IMR-90 (cell line): ENCODE measurements around the gene LDLRAD3. TPM values are rescaled to one million over a fixed set of nuclear protein-coding genes. Genes with fewer than 3 reads are reported as not detected.

ENCODE experiments used
- ATAC-seq: fragments of 200-7000 bp; cut with Tn5 transposase; 2 replicates; pipeline ENCODE4 v1.9.1; 2020; ENCODE audit warnings: low read depth, mild to moderate bottlenecking, moderate library complexity
- BruUV-seq: library from RNA; stranded (reverse); fragments of 400-500 nt; replicated peaks from 2 replicates; lab custom pipeline; 2021; lab: Mats Ljungman, UMichigan
- CTCF ChIA-PET: fragments of 300-600 bp; formaldehyde crosslinking; extraction: SDS; loops from one replicate; lab custom pipeline; 2021; ENCODE audit warnings: antibody characterized with exemption; lab: Yijun Ruan, JAX
- POLR2A ChIA-PET: fragments of 300-600 bp; sonication (Branson Sonifier 250); formaldehyde crosslinking; loops from one replicate; lab custom pipeline; 2022; ENCODE audit warnings: antibody characterized with exemption; ENCODE audit not compliant: unreplicated experiment; lab: Charles Lee
- DNase-seq: peaks from one replicate; pipeline ENCODE4 v3.0.0; 2013
- H2AFZ ChIP-seq: replicated peaks from 2 replicates; pipeline ENCODE3; 2013; ENCODE audit warnings: low read length, mild to moderate bottlenecking; ENCODE audit not compliant: poor library complexity
- H2AK5ac ChIP-seq: 2 replicates; pipeline ENCODE4 v1.6.1; 2013; ENCODE audit warnings: low read depth, low read length, inconsistent platforms
- H2AK9ac ChIP-seq: replicated peaks from 2 replicates; pipeline ENCODE3; 2013; ENCODE audit warnings: mild to moderate bottlenecking, low read depth, low read length, moderate library complexity; ENCODE audit not compliant: poor library complexity
- H2BK120ac ChIP-seq: 2 replicates; pipeline ENCODE4 v1.6.1; 2013; ENCODE audit warnings: low read depth, low read length, inconsistent platforms
- H2BK15ac ChIP-seq: 3 replicates; pipeline ENCODE4 v1.6.1; 2013; ENCODE audit warnings: low read depth, low read length, inconsistent platforms
- H2BK20ac ChIP-seq: 2 replicates; pipeline ENCODE4 v1.6.1; 2013; ENCODE audit warnings: low read depth, mild to moderate bottlenecking, inconsistent platforms, low read length, moderate library complexity
- H2BK5ac ChIP-seq: 2 replicates; pipeline ENCODE4 v1.6.1; 2013; ENCODE audit warnings: mild to moderate bottlenecking, low read depth, low read length, inconsistent platforms; ENCODE audit not compliant: poor library complexity, severe bottlenecking
- H3K14ac ChIP-seq: replicated peaks from 2 replicates; pipeline ENCODE4 v1.6.1; 2013; ENCODE audit warnings: low read depth, low read length, inconsistent platforms
- H3K18ac ChIP-seq: 2 replicates; pipeline ENCODE4 v1.6.1; 2013; ENCODE audit warnings: low read depth, low read length, control low read depth
- H3K23ac ChIP-seq: 2 replicates; pipeline ENCODE4 v1.6.1; 2013; ENCODE audit warnings: low read depth, low read length, inconsistent platforms
- H3K27ac ChIP-seq: 2 replicates; pipeline ENCODE4 v1.5.1; 2013; ENCODE audit warnings: mild to moderate bottlenecking, control low read depth, low read length; ENCODE audit not compliant: insufficient read depth
- H3K27me3 ChIP-seq: 2 replicates; pipeline ENCODE4 v1.6.1; 2013; ENCODE audit warnings: low read length; ENCODE audit not compliant: control insufficient read depth, insufficient read depth
- H3K36me3 ChIP-seq: 2 replicates; pipeline ENCODE4 v1.6.1; 2013; ENCODE audit warnings: low read length, mixed read lengths; ENCODE audit not compliant: control insufficient read depth, insufficient read depth
- H3K4ac ChIP-seq: 2 replicates; pipeline ENCODE4 v1.6.1; 2013; ENCODE audit warnings: low read depth, low read length, inconsistent platforms
- H3K4me1 ChIP-seq: 2 replicates; pipeline ENCODE4 v1.6.1; 2013; ENCODE audit warnings: low read length, mixed read lengths; ENCODE audit not compliant: control insufficient read depth, insufficient read depth
- H3K4me2 ChIP-seq: 2 replicates; pipeline ENCODE4 v1.6.1; 2013; ENCODE audit warnings: low read depth, mild to moderate bottlenecking, control low read depth, low read length, moderate library complexity
- H3K4me3 ChIP-seq: 2 replicates; pipeline ENCODE4 v1.5.1; 2013; ENCODE audit warnings: low read depth, mild to moderate bottlenecking, control low read depth, low read length, moderate library complexity; ENCODE audit not compliant: insufficient read depth
- H3K56ac ChIP-seq: 2 replicates; pipeline ENCODE4 v1.6.1; 2013; ENCODE audit warnings: low read length, inconsistent platforms; ENCODE audit not compliant: insufficient read depth; ENCODE audit errors: extremely low read depth
- H3K79me1 ChIP-seq, 2 experiments: 2 replicates each; pipeline ENCODE4 v1.6.1; 2013; ENCODE audit warnings: low read length in 2 of 2, inconsistent platforms in 1 of 2, low read depth in 1 of 2
- H3K9ac ChIP-seq: 2 replicates; pipeline ENCODE4 v1.6.1; 2013; ENCODE audit warnings: low read depth, low read length, control low read depth
- H3K9me1 ChIP-seq: 2 replicates; pipeline ENCODE4 v1.6.1; 2013; ENCODE audit warnings: low read length, inconsistent platforms; ENCODE audit not compliant: insufficient read depth
- H3K9me3 ChIP-seq: 2 replicates; pipeline ENCODE4 v1.6.1; 2013; ENCODE audit warnings: low read length; ENCODE audit not compliant: control insufficient read depth, insufficient read depth
- H4K20me1 ChIP-seq: 2 replicates; pipeline ENCODE4 v1.6.1; 2013; ENCODE audit warnings: low read length, inconsistent platforms; ENCODE audit not compliant: insufficient read depth
- H4K5ac ChIP-seq: 2 replicates; pipeline ENCODE4 v1.6.1; 2013; ENCODE audit warnings: mild to moderate bottlenecking, low read depth, low read length, control low read depth
- H4K8ac ChIP-seq, 2 experiments: 2 replicates each; pipeline ENCODE4 v1.6.1; 2013; ENCODE audit warnings: low read depth in 2 of 2, low read length in 2 of 2, control low read depth in 1 of 2, inconsistent platforms in 1 of 2
- H4K91ac ChIP-seq: 2 replicates; pipeline ENCODE4 v1.6.1; 2013; ENCODE audit warnings: low read depth, low read length, inconsistent platforms; ENCODE audit not compliant: insufficient read depth
- BHLHE40 ChIP-seq: fragments of 150-350 bp; IDR thresholded peaks from 2 replicates; pipeline ENCODE4 v1.6.1; 2016; ENCODE audit warnings: mild to moderate bottlenecking, low read depth, low read length
- CEBPB ChIP-seq: IDR thresholded peaks from 2 replicates; pipeline ENCODE4 v1.6.1; 2012; ENCODE audit warnings: low read depth, low read length, improper control_type of control experiment
- CHD1 ChIP-seq: IDR thresholded peaks from 2 replicates; pipeline ENCODE4 v1.6.1; 2012; ENCODE audit warnings: low read depth, low read length, improper control_type of control experiment
- CTCF ChIP-seq: conservative IDR thresholded peaks from 2 replicates; pipeline ENCODE4 v1.5.1; 2012; ENCODE audit warnings: mild to moderate bottlenecking, low read depth, low read length, improper control_type of control experiment
- ELK1 ChIP-seq: fragments of 150-350 bp; IDR thresholded peaks from 2 replicates; pipeline ENCODE4 v1.6.1; 2016; ENCODE audit warnings: low read depth, mild to moderate bottlenecking, low read length, moderate library complexity, borderline replicate concordance
- FOS ChIP-seq: fragments of 150-350 bp; IDR thresholded peaks from 2 replicates; pipeline ENCODE4 v1.6.1; 2016; ENCODE audit warnings: low read depth, low read length
- MAFK ChIP-seq: IDR thresholded peaks from 2 replicates; pipeline ENCODE4 v1.6.1; 2012; ENCODE audit warnings: low read depth, low read length, improper control_type of control experiment
- MAZ ChIP-seq: IDR thresholded peaks from 2 replicates; pipeline ENCODE4 v1.6.1; 2012; ENCODE audit warnings: low read depth, mild to moderate bottlenecking, low read length, improper control_type of control experiment, moderate library complexity, borderline replicate concordance
- MXI1 ChIP-seq: IDR thresholded peaks from 2 replicates; pipeline ENCODE4 v1.6.1; 2012; ENCODE audit warnings: low read depth, mild to moderate bottlenecking, low read length, moderate library complexity, borderline replicate concordance
- NFE2L2 ChIP-seq: fragments of 150-350 bp; IDR thresholded peaks from 2 replicates; pipeline ENCODE4 v1.6.1; 2016; ENCODE audit warnings: low read depth, mild to moderate bottlenecking, low read length
- POLR2A ChIP-seq: IDR thresholded peaks from 2 replicates; pipeline ENCODE4 v1.6.1; 2012; ENCODE audit warnings: mild to moderate bottlenecking, low read depth, low read length
- RAD21 ChIP-seq: IDR thresholded peaks from 2 replicates; pipeline ENCODE4 v1.6.1; 2012; ENCODE audit warnings: low read length, improper control_type of control experiment
- RCOR1 ChIP-seq: IDR thresholded peaks from 2 replicates; pipeline ENCODE4 v1.6.1; 2012; ENCODE audit warnings: mild to moderate bottlenecking, low read length, improper control_type of control experiment; ENCODE audit not compliant: insufficient replicate concordance
- RFX5 ChIP-seq: IDR thresholded peaks from 2 replicates; pipeline ENCODE4 v1.8.0; 2012; ENCODE audit warnings: low read depth, mild to moderate bottlenecking, low read length, moderate library complexity
- SMC3 ChIP-seq: fragments of 150-350 bp; IDR thresholded peaks from 2 replicates; pipeline ENCODE4 v1.6.1; 2016; ENCODE audit warnings: low read depth, mild to moderate bottlenecking, antibody characterized with exemption, low read length, moderate library complexity
- WGBS, 2 experiments: methylation state at CpG; one replicate each; pipeline versions ENCODE4 v1.1.5 to v1.1.7; 2013; ENCODE audit warnings: missing lambda C conversion rate in 2 of 2; ENCODE audit not compliant: insufficient read length in 1 of 2; ENCODE audit errors: extremely low coverage in 2 of 2; 5-methylcytosine and 5-hydroxymethylcytosine counted together
- dilution Hi-C: fragments of 300-500 bp; cut with HindIII; formaldehyde crosslinking; loops from one replicate; pipeline ENCODE4 v1.14.3; 2018; ENCODE audit warnings: low sequenced_read_pairs; ENCODE audit not compliant: unreplicated experiment
- in situ Hi-C: fragments of 300-500 bp; cut with MboI; formaldehyde crosslinking; loops from 3 replicates; pipeline ENCODE4 v1.14.3; 2019; ENCODE audit warnings: low sequenced_read_pairs, inconsistent platforms, mixed read lengths
- intact Hi-C: fragments of 100-400 bp; cut with micrococcal nuclease; formaldehyde crosslinking; loops from 2 replicates; pipeline ENCODE4 v1.10.0; 2022
- polyA plus RNA-seq, 3 experiments: library from polyadenylated mRNA; depleted of rRNA; stranded (reverse); fragments of >200 nt; gene quantifications; 2 replicates each; pipeline ENCODE4 v1.2.3, GENCODE V29; 2012; ENCODE audit warnings: low replicate concordance in 1 of 3
- total RNA-seq: library from RNA; depleted of rRNA; stranded (reverse); fragments of >200 nt; gene quantifications from 2 replicates; pipeline ENCODE4 v1.2.3, GENCODE V29; 2012
- TF ChIP-seq, protein P1 (sequence below): fragments of 150-350 bp; IDR thresholded peaks from 2 replicates; pipeline ENCODE4 v1.6.1; 2017; ENCODE audit warnings: mild to moderate bottlenecking, antibody characterized with exemption, low read length, low read depth

LDLRAD3 gene
- total and polyA plus RNA-seq, 2 of the 4 experiments (the other 2 are of a cell fraction) = 2.7 to 6.4 TPM

- Histone ChIP-seq H3K23ac (no peak overlapping the region), H3K9me3 (peaks cover 3% of the 10 kb centered on the region; the same call in 1 of the 2 replicates), H3K4me1 (peaks cover 24% of the 10 kb centered on the region), H2AFZ (no peak overlapping the region), H4K8ac (no peak overlapping the region), H3K27ac (no peak overlapping the region), H3K18ac (no peak overlapping the region), H2AK9ac (no peak overlapping the region), H3K79me1 (peaks cover 0 to 13% of the 10 kb centered on the region in 2 experiments; a peak in 1 of 4 replicates), H3K4me3 (no peak overlapping the region), H4K20me1 (peaks cover 4% of the 10 kb centered on the region; the same call in 1 of the 2 replicates), H3K4ac (no peak overlapping the region), H3K9ac (no peak overlapping the region), H3K56ac (no peak overlapping the region), H2AK5ac (peak overlapping the region; percentile 23; the same call in 1 of the 2 replicates), H3K14ac (no peak overlapping the region), H2BK20ac (no peak overlapping the region), H3K4me2 (no peak overlapping the region), H4K5ac (no peak overlapping the region), H3K9me1 (peaks cover 14% of the 10 kb centered on the region), H4K91ac (no peak overlapping the region), H2BK15ac (no peak overlapping the region), H3K36me3 (peaks cover 1% of the 10 kb centered on the region; the same call in 1 of the 2 replicates), H2BK5ac (no peak overlapping the region), H3K27me3 (no peaks in the 10 kb centered on the region), H2BK120ac (no peak overlapping the region)
- intact Hi-C loops (no loop called here), dilution Hi-C loops (no loop called here), in situ Hi-C loops (no loop called here)
- ATAC-seq (no peak), DNase-seq (no peak)
- CTCF ChIA-PET = no interaction called here
- BruUV-seq = no TSS peak
- TF ChIP-seq RCOR1 (no peak), ELK1 (no peak), MXI1 (no peak), POLR2A (no peak), NFE2L2 (no peak), FOS (no peak), RFX5 (no peak), CHD1 (no peak), CTCF (no peak), BHLHE40 (no peak), CEBPB (no peak), MAZ (no peak), SMC3 (no peak), MAFK (no peak), RAD21 (no peak)
- TF ChIP-seq, protein P1, sequence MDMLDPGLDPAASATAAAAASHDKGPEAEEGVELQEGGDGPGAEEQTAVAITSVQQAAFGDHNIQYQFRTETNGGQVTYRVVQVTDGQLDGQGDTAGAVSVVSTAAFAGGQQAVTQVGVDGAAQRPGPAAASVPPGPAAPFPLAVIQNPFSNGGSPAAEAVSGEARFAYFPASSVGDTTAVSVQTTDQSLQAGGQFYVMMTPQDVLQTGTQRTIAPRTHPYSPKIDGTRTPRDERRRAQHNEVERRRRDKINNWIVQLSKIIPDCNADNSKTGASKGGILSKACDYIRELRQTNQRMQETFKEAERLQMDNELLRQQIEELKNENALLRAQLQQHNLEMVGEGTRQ = no peak
- POLR2A ChIA-PET = no interaction called here
- 100% methylated on average over 1 of the region's 4 CpGs; no CpG with 5 or more reads in 1 of the 2 experiments for WGBS, 2 experiments
Measured at GRCh38 chr11:36093548-36093947, 149.7 kb downstream of the LDLRAD3 start.
